SK-N-SH (cell line): ENCODE data around the gene TRAF3IP1.

Experiments
- CTCF ChIP-seq: fragments of 200-600 bp; sonication (generic); IDR thresholded peaks from 2 replicates; pipeline ENCODE4 v1.6.1; 2017; ENCODE audit warnings: antibody characterized with exemption, mild to moderate bottlenecking, moderate library complexity
- EP300 ChIP-seq, 2 experiments: IDR thresholded peaks; 2 replicates each; pipeline versions ENCODE4 v1.4.0 to v1.6.1; 2012; ENCODE audit warnings: borderline replicate concordance in 1 of 2, low read depth in 1 of 2, low read length in 1 of 2
- FOSL2 ChIP-seq: IDR thresholded peaks from 2 replicates; pipeline ENCODE4 v1.4.0; 2012; ENCODE audit warnings: low read depth, mild to moderate bottlenecking, moderate library complexity, borderline replicate concordance
- FOXM1 ChIP-seq: IDR thresholded peaks from 2 replicates; pipeline ENCODE4 v1.4.0; 2012; ENCODE audit warnings: low read depth, mild to moderate bottlenecking
- IRF3 ChIP-seq: fragments of 150-350 bp; IDR thresholded peaks from 2 replicates; pipeline ENCODE4 v1.6.1; 2016; ENCODE audit warnings: mild to moderate bottlenecking, low read depth, low read length
- MAX ChIP-seq: IDR thresholded peaks from 2 replicates; pipeline ENCODE4 v1.4.0; 2012; ENCODE audit warnings: low read depth
- MXI1 ChIP-seq: IDR thresholded peaks from 2 replicates; pipeline ENCODE4 v1.6.1; 2012; ENCODE audit warnings: mild to moderate bottlenecking, low read depth, low read length, improper control_type of control experiment
- PBX3 ChIP-seq: IDR thresholded peaks from 2 replicates; pipeline ENCODE4; 2012
- POLR2AphosphoS5 ChIP-seq: IDR thresholded peaks from 2 replicates; pipeline ENCODE4 v1.6.1; 2012; ENCODE audit warnings: low read depth, low read length
- RFX5 ChIP-seq: IDR thresholded peaks from 2 replicates; pipeline ENCODE4 v1.6.1; 2012; ENCODE audit warnings: mild to moderate bottlenecking, improper control_type of control experiment, low read length
- SMC3 ChIP-seq: IDR thresholded peaks from 2 replicates; pipeline ENCODE4 v1.6.1; 2012; ENCODE audit warnings: low read depth, low read length, improper control_type of control experiment
- TCF12 ChIP-seq: IDR thresholded peaks from 2 replicates; pipeline ENCODE4 v1.4.0; 2012
- USF1 ChIP-seq: IDR thresholded peaks from 2 replicates; pipeline ENCODE4 v1.4.0; 2012; ENCODE audit warnings: low read depth, borderline replicate concordance
- YY1 ChIP-seq: IDR thresholded peaks from 2 replicates; pipeline ENCODE4 v1.4.0; 2012; ENCODE audit warnings: low read depth, mild to moderate bottlenecking

GRCh38 chr2:238278626-238279323, 41.5 kb upstream of the TRAF3IP1 start:
- TF ChIP-seq FOXM1: no peak
- TF ChIP-seq EP300 (IDR thresholded peaks at IDR 0.05; ENCODE audit: borderline replicate concordance in 1 of 2, low read depth in 1 of 2, low read length in 1 of 2): no peak
- TF ChIP-seq MAX: no peak
- no peak for TF ChIP-seq SMC3
- no peak for TF ChIP-seq IRF3
- TF ChIP-seq PBX3: no peak
- no peak for TF ChIP-seq POLR2AphosphoS5
- TF ChIP-seq CTCF: no peak
- TF ChIP-seq RFX5: no peak
- no peak for TF ChIP-seq TCF12
- TF ChIP-seq MXI1: no peak
- TF ChIP-seq FOSL2: no peak
- no peak for TF ChIP-seq USF1
- no peak for TF ChIP-seq YY1
